GM12878 (cell line): ENCODE data around the gene FLT1. TPM values are rescaled to one million over a fixed set of nuclear protein-coding genes. Genes with fewer than 3 reads are reported as not detected.

Experiments
- ATAC-seq: fragments of 200-7000 bp; cut with Tn5 transposase; 3 replicates; pipeline ENCODE4 v1.9.1; 2020; ENCODE audit warnings: mild to moderate bottlenecking, moderate library complexity
- BruUV-seq: library from RNA; stranded (reverse); fragments of 400-500 nt; replicated peaks from 2 replicates; lab custom pipeline; 2021; lab: Mats Ljungman, UMichigan
- CTCF ChIA-PET: fragments of 300-600 bp; sonication (Branson Sonifier 250); formaldehyde crosslinking; extraction: SDS; loops from one replicate; lab custom pipeline; 2021; ENCODE audit warnings: inconsistent platforms; lab: Yijun Ruan, JAX
- POLR2A ChIA-PET: fragments of 350-600 bp; formaldehyde crosslinking; extraction: SDS; loops from one replicate; lab custom pipeline; 2021; ENCODE audit warnings: inconsistent platforms; lab: Charles Lee
- RAD21 ChIA-PET: fragments of 300-600 bp; sonication (Branson Sonifier 250); formaldehyde crosslinking; loops from one replicate; lab custom pipeline; 2023; ENCODE audit warnings: antibody characterized with exemption; ENCODE audit not compliant: unreplicated experiment; lab: Charles Lee
- SMC1A ChIA-PET: fragments of 300-600 bp; sonication (Branson Sonifier 250); formaldehyde crosslinking; loops from one replicate; lab custom pipeline; 2023; ENCODE audit not compliant: unreplicated experiment, uncharacterized antibody; lab: Charles Lee
- DNase-seq: peaks from one replicate; pipeline ENCODE4 v3.0.0-alpha.2; 2011; ENCODE audit warnings: low read depth, low spot score
- FAIRE-seq: peaks from 3 replicates; lab custom pipeline; 2011; peaks lifted over from hg19 to GRCh38; lab: Jason Lieb, UNC
- H2AFZ ChIP-seq: 2 replicates; pipeline ENCODE4 v1.6.0; 2011; ENCODE audit warnings: low read depth, low read length, control low read depth; ENCODE audit not compliant: control insufficient read depth
- H3K27ac ChIP-seq: 2 replicates; pipeline ENCODE4 v1.5.1; 2011; ENCODE audit warnings: control low read depth; ENCODE audit not compliant: control insufficient read depth, insufficient read depth
- H3K27me3 ChIP-seq, 2 experiments: replicated peaks in 1 of 2; 2 replicates each; pipeline versions ENCODE4 v1.6.0 to v1.6.1; 2011; ENCODE audit warnings: low read length in 1 of 2; ENCODE audit not compliant: control insufficient read depth in 2 of 2, insufficient read depth in 2 of 2
- H3K36me3 ChIP-seq, 2 experiments: 2 replicates each; pipeline ENCODE4 v1.5.1; 2011; ENCODE audit warnings: low read length in 1 of 2; ENCODE audit not compliant: control insufficient read depth in 2 of 2, insufficient read depth in 2 of 2
- H3K4me1 ChIP-seq: 2 replicates; pipeline ENCODE4 v1.6.1; 2011; ENCODE audit warnings: mild to moderate bottlenecking, low read length, moderate library complexity, mixed read lengths; ENCODE audit not compliant: control insufficient read depth, insufficient read depth
- H3K4me2 ChIP-seq: 2 replicates; pipeline ENCODE4 v1.6.0; 2011; ENCODE audit warnings: control low read depth; ENCODE audit not compliant: control insufficient read depth, insufficient read depth
- H3K4me3 ChIP-seq: fragments of 200-600 bp; sonication (generic); 2 replicates; pipeline ENCODE4 v1.5.1; 2016
- H3K79me2 ChIP-seq: 2 replicates; pipeline ENCODE4 v1.6.0; 2011; ENCODE audit warnings: low read length; ENCODE audit not compliant: control insufficient read depth, insufficient read depth
- H3K9ac ChIP-seq: 2 replicates; pipeline ENCODE4 v1.8.0; 2011; ENCODE audit warnings: low read length, control low read depth, mixed read lengths; ENCODE audit not compliant: control insufficient read depth, insufficient read depth
- H3K9me3 ChIP-seq: replicated peaks from 3 replicates; pipeline ENCODE4 v1.5.1; 2011; ENCODE audit warnings: mild to moderate bottlenecking, low read length; ENCODE audit not compliant: control insufficient read depth, insufficient read depth
- H4K20me1 ChIP-seq: 2 replicates; pipeline ENCODE4 v1.6.0; 2011; ENCODE audit not compliant: control insufficient read depth, insufficient read depth
- BCLAF1 ChIP-seq: fragments of 450-650 bp; IDR thresholded peaks from 2 replicates; pipeline ENCODE4 v1.6.1; 2017; ENCODE audit warnings: antibody characterized with exemption, mild to moderate bottlenecking, moderate library complexity
- BRCA1 ChIP-seq: IDR thresholded peaks from 2 replicates; pipeline ENCODE4 v1.6.1; 2011; ENCODE audit warnings: low read depth, low read length, improper control_type of control experiment
- CUX1 ChIP-seq: IDR thresholded peaks from 2 replicates; pipeline ENCODE4 v1.6.1; 2012; ENCODE audit warnings: improper control_type of control experiment, low read depth, low read length; ENCODE audit not compliant: insufficient replicate concordance
- FOXM1 ChIP-seq: IDR thresholded peaks from 2 replicates; pipeline ENCODE4 v1.6.1; 2012; ENCODE audit warnings: low read depth, mild to moderate bottlenecking, inconsistent platforms, low read length, moderate library complexity
- GATAD2B ChIP-seq: fragments of 450-650 bp; conservative IDR thresholded peaks from 2 replicates; pipeline ENCODE4 v1.6.1; 2017; ENCODE audit warnings: low read depth, mild to moderate bottlenecking, moderate library complexity
- IRF5 ChIP-seq: fragments of 450-650 bp; IDR thresholded peaks from 2 replicates; pipeline ENCODE4 v1.6.1; 2017; ENCODE audit warnings: borderline replicate concordance
- NFXL1 ChIP-seq: fragments of 450-650 bp; IDR thresholded peaks from 2 replicates; pipeline ENCODE4 v1.6.1; 2017; ENCODE audit warnings: antibody characterized with exemption, mild to moderate bottlenecking, borderline replicate concordance
- NFYA ChIP-seq: IDR thresholded peaks from 2 replicates; pipeline ENCODE4 v1.6.1; 2011; ENCODE audit warnings: low read depth, mild to moderate bottlenecking, low read length, improper control_type of control experiment, borderline replicate concordance
- RBBP5 ChIP-seq: fragments of 200-600 bp; sonication (generic); conservative IDR thresholded peaks from 2 replicates; pipeline ENCODE4 v1.6.1; 2016
- SMARCA5 ChIP-seq: fragments of 450-650 bp; IDR thresholded peaks from 2 replicates; pipeline ENCODE4 v1.6.1; 2017; ENCODE audit warnings: mild to moderate bottlenecking
- SUZ12 ChIP-seq: fragments of 200-600 bp; sonication (generic); IDR thresholded peaks from one replicate; pipeline ENCODE4 v1.6.1; 2018; ENCODE audit warnings: antibody characterized with exemption, mild to moderate bottlenecking; ENCODE audit not compliant: unreplicated experiment
- TBL1XR1 ChIP-seq: IDR thresholded peaks from 2 replicates; pipeline ENCODE4 v1.6.1; 2012; ENCODE audit warnings: low read depth, low read length, improper control_type of control experiment
- TCF3 ChIP-seq: IDR thresholded peaks from 2 replicates; pipeline ENCODE4 v1.6.1; 2012; ENCODE audit warnings: low read depth, mild to moderate bottlenecking, low read length, borderline replicate concordance; ENCODE audit not compliant: insufficient read depth
- ZNF24 ChIP-seq: fragments of 450-650 bp; IDR thresholded peaks from 2 replicates; pipeline ENCODE4 v1.6.1; 2017; ENCODE audit warnings: antibody characterized with exemption, mild to moderate bottlenecking
- WGBS: methylation state at CpG from one replicate; pipeline ENCODE4 v1.1.6; 2016; ENCODE audit warnings: low lambda C conversion rate; ENCODE audit not compliant: insufficient replicate concordance, insufficient coverage; ENCODE audit errors: missing lambda C conversion rate; 5-methylcytosine and 5-hydroxymethylcytosine counted together
- in situ Hi-C: fragments of 300-500 bp; cut with MboI; formaldehyde crosslinking; loops from 9 replicates; pipeline ENCODE4 v1.14.3; 2018; ENCODE audit warnings: mixed read lengths
- intact Hi-C: fragments of 100-400 bp; cut with micrococcal nuclease; formaldehyde crosslinking; loops from one replicate; pipeline ENCODE4 v1.14.2; 2022; ENCODE audit not compliant: unreplicated experiment
- polyA plus RNA-seq, 11 experiments: library from polyadenylated mRNA; depleted of rRNA in 4 of 11; unstranded in 6 of 11; stranded (reverse) in 5 of 11; fragments of >200 nt; fragmentation: Nextera tagmentation in 4 of 11; fragmentation: Illumina TruSeq in 1 of 11; extraction: Ambion mirVana in 4 of 11; extraction: Trizol in 1 of 11; gene quantifications; 1 replicate in 1 of 11; 2 replicates in 10 of 11; pipeline versions ENCODE4 v1.2.1 to v1.2.3, GENCODE V29; 2011 to 2016; ENCODE audit warnings: inconsistent platforms in 2 of 11, missing spikeins in 2 of 11, low read depth in 1 of 11
- total RNA-seq, 4 experiments: library from RNA; depleted of rRNA in 3 of 4; stranded (reverse); fragments of >200 nt in 3 of 4; fragmentation: Illumina TruSeq in 1 of 4; extraction: Trizol in 1 of 4; gene quantifications; 2 replicates each; pipeline versions ENCODE4 v1.2.1 to v1.2.3, GENCODE V29; 2013 to 2021

Gene FLT1
- total and polyA plus RNA-seq, 10 of the 15 experiments (the other 5 are each of a cell fraction or from before 2014, with no cell fraction given) = 0.55 to 5.6 (median 0.84) TPM

GRCh38 chr13:28324181-28324789, 170.6 kb downstream of the FLT1 start:
- POLR2A ChIA-PET = interaction anchor here (0.8 kb wide), 1 partner anchor 334 kb away, joined by 3 read pairs; the partner anchor contains the start of gene POMP
- in situ Hi-C loops = loop anchor here (5.0 to 25.0 kb wide), 3 partner anchors 313 to 1038 kb away; no protein-coding TSS in a partner anchor
- H3K79me2 ChIP-seq = no peaks in the 10 kb centered on the region
- TF ChIP-seq TBL1XR1 (no peak), FOXM1 (peak; percentile 68; the same call in 1 of the 2 replicates), IRF5 (no peak), SMARCA5 (peak; percentile 34; the same call in 1 of the 2 replicates), SUZ12 (no peak), TCF3 (no peak), NFXL1 (no peak), BRCA1 (no peak), CUX1 (no peak), BCLAF1 (no peak), GATAD2B (no peak), RBBP5 (no peak), ZNF24 (no peak), NFYA (no peak)

More at GRCh38 chr13:28324181-28324789, 170.6 kb downstream of the FLT1 start:
- Histone ChIP-seq H3K4me3 (no peak overlapping the region), H3K9me3 (no peaks in the 10 kb centered on the region), H3K27ac (no peak overlapping the region), H3K9ac (no peak overlapping the region), H2AFZ (no peak overlapping the region), H3K4me1 (no peaks in the 10 kb centered on the region), H3K4me2 (no peak overlapping the region), H4K20me1 (no peaks in the 10 kb centered on the region), H3K36me3 (no peaks in the 10 kb centered on the region), H3K27me3 (no peaks in the 10 kb centered on the region)
- 24% methylated on average over 4 of the region's 4 CpGs for WGBS
- BruUV-seq = no TSS peak
- ChIA-PET CTCF (interaction anchor here (0.5 to 4.7 kb wide), 27 partner anchors 9 to 474 kb away, joined by 3 to 63 read pairs (median 4); partner anchors contain the start of gene POMP), RAD21 (interaction anchor here (0.6 to 2.9 kb wide), 11 partner anchors 31 to 472 kb away, joined by 3 to 20 read pairs (median 5); partner anchors contain the start of gene POMP), SMC1A (interaction anchor here (0.7 to 4.7 kb wide), 22 partner anchors 9 to 475 kb away, joined by 3 to 57 read pairs (median 4); no protein-coding TSS in a partner anchor)
- DNase-seq = peak; percentile 45
- ATAC-seq = peak; percentile 96
- peak; percentile 91 for FAIRE-seq
- intact Hi-C loops = loop anchor here (1.0 to 10.0 kb wide), 5 partner anchors 108 to 472 kb away; partner anchors contain the start of gene POMP
